ENCODE data around the gene CXCR1. TPM values are rescaled to one million over a fixed set of nuclear protein-coding genes. Genes with fewer than 3 reads are reported as not detected.
A peak's percentile ranks its signal among the peaks of the same experiment; 100 is the strongest.

The CXCR1 gene
- total and polyA plus RNA-seq, 2 donors (not counting 1 experiment from before 2014, with no cell fraction given): 0.04 TPM; not detected in 1

GRCh38 chr2:218186355-218186766 is 19.6 kb upstream of the CXCR1 start:
- intact Hi-C loops (cut with micrococcal nuclease): loop anchor here (1.0 to 2.0 kb wide), 5 partner anchors 42 to 210 kb away; partner anchors contain the start of genes AAMP, CATIP and PNKD

More at GRCh38 chr2:218186355-218186766, 19.6 kb upstream of the CXCR1 start:
- Mint-ChIP-seq H3K9me3 (ENCODE audit: insufficient read depth) (no peaks in the 10 kb centered on the region), H3K27me3 (peaks cover 7% of the 10 kb centered on the region), H3K4me1 (peaks cover 6% of the 10 kb centered on the region), H3K27ac (peak overlapping the region; percentile 26), H3K4me3 (no peak overlapping the region)
- H2AFZ ChIP-seq (ENCODE audit: insufficient read depth, low read depth, low read length, poor library complexity, severe bottlenecking): peak overlapping the region; percentile 43
- TF ChIP-seq CTCF (IDR thresholded peaks at IDR 0.05): peak; percentile 88
- TF ChIP-seq EZH2 (IDR thresholded peaks at IDR 0.05; ENCODE audit: borderline replicate concordance, insufficient read depth, low read depth, low read length, poor library complexity, severe bottlenecking): no peak
- ATAC-seq (ENCODE audit: low read depth): peak; percentile 91
- H3K27ac ChIP-seq (ENCODE audit: low read length in 2 of 2): no peak overlapping the region
- H3K4me3 ChIP-seq (ENCODE audit: control extremely low read depth in 1 of 5, extremely low read depth in 1 of 5, insufficient read depth in 1 of 5, low read depth in 2 of 5, low read length in 4 of 5): no peak overlapping the region
- no peak overlapping the region for H3K9ac ChIP-seq (ENCODE audit: low read length)
- DNase-seq: peak; percentile 82
- WGBS (ENCODE audit: insufficient coverage): 17% methylated on average over 6 of the region's 8 CpGs
- peak overlapping the region; percentile 31 for H3K4me2 ChIP-seq (replicated peaks; ENCODE audit: low read depth, low read length, poor library complexity, severe bottlenecking)
- H3K4me1 ChIP-seq (ENCODE audit: control insufficient read depth in 2 of 2, insufficient read depth in 2 of 2, low read length in 2 of 2): peaks cover 2 to 7% of the 10 kb centered on the region in 2 donors
- H4K20me1 ChIP-seq (ENCODE audit: control insufficient read depth, insufficient read depth, low read length, poor library complexity, severe bottlenecking): no peaks in the 10 kb centered on the region
- H3K79me2 ChIP-seq (ENCODE audit: control insufficient read depth, insufficient read depth, low read length): no peaks in the 10 kb centered on the region
- no peaks in the 10 kb centered on the region for H3K9me3 ChIP-seq (ENCODE audit: control extremely low read depth in 1 of 3, control insufficient read depth in 2 of 3, insufficient read depth in 1 of 3, low read length in 2 of 3)
- peaks cover 0 to 8% (median 2%) of the 10 kb centered on the region in 4 experiments for H3K27me3 ChIP-seq (replicated peaks in 1 of 4; ENCODE audit: control extremely low read depth in 1 of 4, control insufficient read depth in 3 of 4, insufficient read depth in 4 of 4, low read length in 3 of 4)
- ChIA-PET CTCF (interaction anchor here (1.0 to 3.2 kb wide), 7 partner anchors 19 to 170 kb away, joined by 4 to 10 read pairs (median 5); partner anchors contain the start of gene CATIP), POLR2A (no interaction called here)
- H3K36me3 ChIP-seq (replicated peaks in 1 of 2; ENCODE audit: control extremely low read depth in 1 of 2, control insufficient read depth in 1 of 2, extremely low read depth in 1 of 2, insufficient read depth in 2 of 2, low read length in 1 of 2): no peaks in the 10 kb centered on the region
